Ammon's horn (tissue), 1 donor: ENCODE data around the gene SLCO6A1.
"Not testable (repeated sequence)": the region's sequence is repeated elsewhere in the genome, so short reads cannot be mapped to it uniquely, and the experiment has no call there.

ENCODE experiments used
- DNase-seq: peaks from one replicate; pipeline ENCODE4 v3.0.0-alpha.2; 2016; ENCODE audit warnings: low spot score

The SLCO6A1 gene, protein sequence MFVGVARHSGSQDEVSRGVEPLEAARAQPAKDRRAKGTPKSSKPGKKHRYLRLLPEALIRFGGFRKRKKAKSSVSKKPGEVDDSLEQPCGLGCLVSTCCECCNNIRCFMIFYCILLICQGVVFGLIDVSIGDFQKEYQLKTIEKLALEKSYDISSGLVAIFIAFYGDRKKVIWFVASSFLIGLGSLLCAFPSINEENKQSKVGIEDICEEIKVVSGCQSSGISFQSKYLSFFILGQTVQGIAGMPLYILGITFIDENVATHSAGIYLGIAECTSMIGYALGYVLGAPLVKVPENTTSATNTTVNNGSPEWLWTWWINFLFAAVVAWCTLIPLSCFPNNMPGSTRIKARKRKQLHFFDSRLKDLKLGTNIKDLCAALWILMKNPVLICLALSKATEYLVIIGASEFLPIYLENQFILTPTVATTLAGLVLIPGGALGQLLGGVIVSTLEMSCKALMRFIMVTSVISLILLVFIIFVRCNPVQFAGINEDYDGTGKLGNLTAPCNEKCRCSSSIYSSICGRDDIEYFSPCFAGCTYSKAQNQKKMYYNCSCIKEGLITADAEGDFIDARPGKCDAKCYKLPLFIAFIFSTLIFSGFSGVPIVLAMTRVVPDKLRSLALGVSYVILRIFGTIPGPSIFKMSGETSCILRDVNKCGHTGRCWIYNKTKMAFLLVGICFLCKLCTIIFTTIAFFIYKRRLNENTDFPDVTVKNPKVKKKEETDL

GRCh38 chr5:102498271-102499034 lies at the start of gene SLCO6A1:
SLCO6A1 (minus strand) TSS chr5:102499001; CDS start chr5:102498844, 157 bp downstream.
- DNase-seq = no peak

- DNase-seq = peak; percentile 17
These were observed 48.6 kb upstream of the SLCO6A1 start for GRCh38 chr5:102547141-102548035.

DNA sequence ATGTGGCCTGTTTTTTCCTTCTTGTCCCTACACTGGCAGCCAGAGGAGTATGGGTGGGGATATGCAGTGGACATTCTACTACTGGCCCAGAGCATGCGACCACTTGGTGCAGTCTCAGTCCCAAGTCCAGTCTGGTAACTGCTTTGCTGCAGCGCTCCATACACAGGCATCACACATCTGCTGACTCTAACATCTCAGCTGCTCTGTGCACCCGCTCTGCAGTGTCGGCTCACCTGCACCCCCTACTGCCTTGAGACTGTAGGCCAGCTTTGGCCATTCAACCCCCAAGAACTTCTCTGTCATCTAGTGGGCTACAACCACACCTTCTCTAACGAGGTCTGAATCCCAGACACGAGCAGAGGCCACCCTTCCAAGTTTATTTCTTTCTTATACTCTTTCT lies 46.4 kb upstream of the SLCO6A1 start:
- no peak for DNase-seq

GRCh38 chr5:102542057-102542456 lies 43.3 kb upstream of the SLCO6A1 start:
- DNase-seq = no peak

- DNase-seq = no peak
These were observed 41.4 kb upstream of the SLCO6A1 start for GRCh38 chr5:102539996-102540728.

GRCh38 chr5:102539562-102539961 lies 40.8 kb upstream of the SLCO6A1 start:
- DNase-seq = no peak

- DNase-seq = no peak
These were observed 38.2 kb upstream of the SLCO6A1 start for GRCh38 chr5:102537011-102537410.

GRCh38 chr5:102536323-102536928 lies 37.6 kb upstream of the SLCO6A1 start:
- no peak for DNase-seq

DNA sequence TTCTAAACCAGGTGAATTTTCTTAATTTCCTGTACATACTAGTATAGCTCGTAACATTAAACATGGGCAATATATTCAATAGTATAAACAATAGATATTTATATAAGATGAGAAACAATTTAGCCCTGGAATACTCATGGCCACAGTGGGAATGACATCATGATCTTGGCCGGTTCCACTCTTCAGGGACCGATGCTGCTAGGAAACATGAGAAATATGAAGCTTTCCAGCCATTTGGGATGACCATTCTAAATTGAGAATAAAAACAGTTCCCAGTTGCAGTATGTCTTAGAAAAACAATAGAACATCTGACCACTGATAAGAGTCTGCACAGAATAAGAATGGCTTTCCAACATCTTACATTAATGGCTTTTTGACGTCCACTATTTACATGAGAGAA lies 33.3 kb upstream of the SLCO6A1 start:
- no peak for DNase-seq

- DNase-seq = no peak
These were observed 32.7 kb upstream of the SLCO6A1 start for GRCh38 chr5:102531506-102531905.

DNA sequence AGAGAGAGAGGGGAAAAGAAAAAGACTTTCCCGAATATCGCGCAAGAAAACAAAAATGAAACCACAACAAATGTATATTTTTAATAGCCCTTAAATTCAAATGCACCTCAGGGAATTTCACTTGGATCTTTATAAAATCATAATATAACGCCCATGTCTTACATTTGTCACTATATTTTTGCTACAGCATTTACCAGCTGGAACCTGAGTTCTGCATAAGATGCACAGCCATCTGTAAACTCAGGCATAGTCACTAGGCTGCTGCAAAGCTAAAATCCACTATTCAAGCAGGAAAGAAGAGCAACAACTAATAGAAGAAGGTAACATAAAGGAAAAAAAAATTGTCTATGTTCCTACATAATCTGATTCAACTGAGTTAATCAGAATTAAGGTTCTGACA lies 30.6 kb upstream of the SLCO6A1 start:
- no peak for DNase-seq

DNA sequence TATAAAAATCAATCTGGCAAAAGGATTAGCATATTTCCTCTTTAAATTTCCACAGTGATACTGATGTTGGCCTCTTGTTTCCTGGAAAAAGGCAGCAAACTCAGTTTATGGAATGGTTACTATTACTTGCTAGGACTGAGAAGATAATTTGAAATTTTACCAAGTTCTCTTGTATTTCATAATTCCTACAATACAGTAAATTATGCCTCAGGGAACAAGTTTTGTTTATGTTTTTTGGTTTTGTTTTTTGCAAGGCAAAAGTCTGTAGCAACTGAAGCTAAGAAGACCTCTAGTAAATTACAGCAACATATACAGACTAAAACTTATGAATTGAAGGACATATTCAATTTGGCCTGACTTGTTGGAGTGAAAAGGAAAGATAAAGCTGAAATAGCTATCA lies 30.2 kb upstream of the SLCO6A1 start:
- DNase-seq = no peak

- no peak for DNase-seq
These were observed 29.8 kb upstream of the SLCO6A1 start for GRCh38 chr5:102528600-102528999.

- no peak for DNase-seq
These were observed 28.7 kb upstream of the SLCO6A1 start for GRCh38 chr5:102527547-102527946.

- DNase-seq = no peak
These were observed 24.9 kb upstream of the SLCO6A1 start for GRCh38 chr5:102523541-102524175.

GRCh38 chr5:102511666-102512065 lies 12.9 kb upstream of the SLCO6A1 start:
- peak; percentile 65 for DNase-seq

- not testable (repeated sequence) for DNase-seq
These were observed 7.4 kb downstream of the SLCO6A1 start for GRCh38 chr5:102491261-102491914.

DNA sequence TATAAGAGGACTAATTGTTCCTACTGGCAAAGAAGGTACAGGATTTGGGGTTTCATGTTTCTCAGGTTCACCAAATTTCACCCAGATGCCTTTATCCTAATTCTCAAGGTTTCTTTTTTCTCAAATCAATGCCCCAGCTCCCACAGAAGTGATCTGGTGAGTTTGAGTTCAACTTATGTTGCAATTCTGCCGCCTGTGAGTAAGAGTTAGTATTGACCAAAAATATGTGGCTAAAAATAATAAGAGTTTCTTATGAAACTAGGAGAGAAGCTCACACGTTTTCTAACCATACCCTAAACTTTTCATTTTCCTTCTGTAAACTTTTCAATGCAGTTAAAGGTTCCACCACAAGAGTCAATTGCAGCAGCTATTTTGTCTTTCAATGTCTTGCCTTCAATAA lies 15.1 kb downstream of the SLCO6A1 start:
- DNase-seq = no peak

DNA sequence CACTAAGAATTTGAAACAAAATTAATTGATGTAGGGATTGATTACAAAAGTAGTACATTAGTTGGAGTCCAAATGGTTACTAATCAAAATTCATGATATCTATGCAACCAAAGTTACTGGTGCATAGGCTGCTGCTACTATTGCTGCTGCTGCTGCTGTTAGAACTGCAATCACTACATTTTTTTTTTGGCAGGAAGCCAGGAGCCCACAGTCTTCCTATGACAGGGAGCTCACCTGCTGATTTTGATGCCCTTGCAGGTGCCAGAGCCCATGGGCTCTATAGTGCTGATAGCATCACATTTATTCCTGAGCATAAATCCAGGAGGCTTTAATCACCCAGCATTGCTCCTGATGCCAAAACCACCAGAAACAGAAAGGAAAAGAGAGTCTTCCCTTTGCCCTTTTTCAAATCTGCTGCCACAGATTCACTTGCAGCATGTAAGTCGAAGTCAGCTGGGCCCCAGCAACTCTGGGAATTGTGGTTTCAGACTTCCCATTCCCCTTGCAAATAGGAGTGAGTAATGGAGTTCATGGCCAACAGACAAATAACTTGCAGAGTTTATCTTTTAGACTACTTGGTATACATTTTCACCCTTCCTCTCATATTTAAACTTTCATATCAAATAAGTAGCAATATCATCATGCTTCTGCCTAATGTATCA lies 17.6 kb downstream of the SLCO6A1 start:
- no peak for DNase-seq
